ENCODE measurements around the gene DOCK2. TPM values are rescaled to one million over a fixed set of nuclear protein-coding genes. Genes with fewer than 3 reads are reported as not detected.

Gene DOCK2
- total and polyA plus RNA-seq, 2 of the 8 experiments (the other 6 are each of a cell fraction or from before 2014, with no cell fraction given): 3.9 to 5.7 TPM

DNA sequence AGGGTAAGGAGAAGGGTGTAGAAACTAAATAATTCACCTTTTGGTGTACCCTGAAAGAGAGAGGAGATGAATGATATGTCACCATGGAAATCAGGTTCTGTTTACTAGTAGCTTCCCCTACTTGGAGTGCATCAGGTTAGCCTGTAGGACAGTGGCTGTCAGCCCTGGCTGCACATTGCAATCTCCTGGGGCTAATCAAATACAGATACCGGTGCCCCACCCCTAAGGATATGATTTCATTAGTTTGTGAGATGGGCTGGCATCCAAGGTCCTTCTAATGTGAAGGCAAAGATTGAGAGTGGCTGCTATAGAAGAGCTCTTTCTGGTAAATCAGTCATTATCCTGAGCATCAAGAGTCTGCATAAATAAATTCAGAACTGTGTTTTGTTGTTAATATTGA, 296.1 kb downstream of the DOCK2 start:
- Histone ChIP-seq H4K8ac (ENCODE audit: extremely low read depth, insufficient read depth, low read length) (no peak overlapping the region), H3K27ac (ENCODE audit: low read depth, low read length) (no peak overlapping the region), H3K23ac (ENCODE audit: insufficient read length) (no peak overlapping the region), H2AK5ac (ENCODE audit: low read depth, low read length) (no peak overlapping the region), H2BK12ac (ENCODE audit: low read depth, low read length) (no peak overlapping the region), H3K4me1 (replicated peaks in 1 of 4; ENCODE audit: control insufficient read depth in 3 of 4, insufficient read depth in 4 of 4, low read length in 3 of 4) (peaks cover 0 to 3% (median 0%) of the 10 kb centered on the region in 4 experiments; a peak in 1 of 7 replicates), H3K56ac (replicated peaks; ENCODE audit: insufficient read length, low read depth, low read length) (no peak overlapping the region), H2BK20ac (ENCODE audit: low read length) (no peak overlapping the region), H3K18ac (ENCODE audit: extremely low read depth, low read length) (no peak overlapping the region), H2AFZ (ENCODE audit: low read length) (no peak overlapping the region), H3K14ac (ENCODE audit: insufficient read length) (no peak overlapping the region), H3K4me3 (ENCODE audit: extremely low read depth in 1 of 4, insufficient read depth in 2 of 4, low read depth in 3 of 4, low read length in 4 of 4) (no peak overlapping the region), H3K9me3 (ENCODE audit: insufficient read depth in 2 of 2, low read depth in 1 of 2, low read length in 1 of 2) (no peaks in the 10 kb centered on the region), H2BK15ac (ENCODE audit: low read length) (no peak overlapping the region), H3K4ac (replicated peaks; ENCODE audit: insufficient read length, low read depth, low read length) (no peak overlapping the region), H2BK120ac (replicated peaks; ENCODE audit: low read depth, low read length) (no peak overlapping the region), H4K20me1 (replicated peaks in 1 of 2; ENCODE audit: control insufficient read depth in 1 of 2, insufficient read depth in 2 of 2, low read length in 2 of 2) (no peaks in the 10 kb centered on the region), H4K91ac (replicated peaks; ENCODE audit: insufficient read length, low read length) (no peak overlapping the region), H3K27me3 (replicated peaks in 1 of 4; ENCODE audit: control insufficient read depth in 3 of 4, extremely low read depth in 1 of 4, insufficient read depth in 3 of 4, low read length in 3 of 4) (no peaks in the 10 kb centered on the region), H2BK5ac (ENCODE audit: low read depth, low read length) (no peak overlapping the region), H3K9ac (replicated peaks in 1 of 4; ENCODE audit: extremely low read depth in 1 of 4, low read depth in 3 of 4, low read length in 3 of 4) (no peak overlapping the region), H3K79me2 (ENCODE audit: control insufficient read depth in 1 of 2, insufficient read depth in 2 of 2, low read length in 2 of 2) (no peaks in the 10 kb centered on the region), H3K4me2 (ENCODE audit: insufficient read depth in 1 of 2, low read depth in 2 of 2, low read length in 2 of 2) (no peak overlapping the region), H4K5ac (ENCODE audit: insufficient read length, low read depth, low read length) (no peak overlapping the region), H3K36me3 (ENCODE audit: control insufficient read depth in 2 of 4, insufficient read depth in 4 of 4, low read length in 3 of 4) (no peaks in the 10 kb centered on the region), H3K79me1 (ENCODE audit: low read depth, low read length) (no peaks in the 10 kb centered on the region), H3K23me2 (ENCODE audit: low read depth, low read length) (no peaks in the 10 kb centered on the region)
- ChIA-PET POLR2A (ENCODE audit: partially characterized antibody) (interaction anchor here (0.8 kb wide), 1 partner anchor 12 kb away, joined by 3 read pairs; no protein-coding TSS in a partner anchor), CTCF (ENCODE audit: partially characterized antibody) (no interaction called here)
- FAIRE-seq (no peak), DNase-seq (ENCODE audit: low read depth in 1 of 2, low spot score in 2 of 2) (no peak)
- 85% methylated on average over 1 of the region's 1 CpG; no CpG with 5 or more reads in 1 of the 2 experiments for WGBS, 2 experiments (ENCODE audit: extremely low coverage in 1 of 2, insufficient coverage in 1 of 2, insufficient read length in 1 of 2, insufficient replicate concordance in 2 of 2, low coverage in 1 of 2, low lambda C conversion rate in 2 of 2, missing lambda C conversion rate in 1 of 2)
- TF ChIP-seq CHD1 (IDR thresholded peaks at IDR 0.05; ENCODE audit: low read depth, low read length): no peak
- TF ChIP-seq CEBPB (IDR thresholded peaks at IDR 0.05; ENCODE audit: low read depth, low read length): no peak
- TF ChIP-seq MAFK (IDR thresholded peaks at IDR 0.05; ENCODE audit: low read depth, low read length): no peak
